ENCODE measurements around the gene ZC3H12A. TPM values are rescaled to one million over a fixed set of nuclear protein-coding genes. Genes with fewer than 3 reads are reported as not detected.
A peak's percentile ranks its signal among the peaks of the same experiment; 100 is the strongest.

Gene ZC3H12A
- total and polyA plus RNA-seq, 7 donors, result 7.4 to 72.4 (median 14.4) TPM

DNA sequence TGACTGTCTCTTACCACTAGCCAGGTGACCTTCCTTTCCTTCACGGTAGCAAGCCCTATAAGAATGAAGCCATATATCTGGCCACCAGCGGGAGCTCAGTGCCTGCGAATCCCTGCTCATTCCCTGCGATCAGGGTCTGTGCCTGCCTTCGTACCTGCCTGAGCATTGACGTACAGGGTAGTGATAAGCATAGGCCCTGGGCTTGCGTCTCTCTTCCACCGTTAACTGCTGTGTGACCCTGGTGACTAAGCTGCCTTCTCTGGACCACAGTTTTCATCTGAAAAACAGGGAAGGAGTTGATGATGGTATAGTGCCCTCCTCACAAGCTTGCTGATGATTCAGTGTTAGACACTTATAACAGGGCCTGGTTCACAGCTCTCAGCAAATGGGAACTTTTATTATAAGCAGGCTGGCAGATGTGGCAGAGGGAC, 4.1 kb downstream of the ZC3H12A start:
- 57 to 66% methylated on average over 8 of the region's 8 CpGs for WGBS, 2 donors
- Histone ChIP-seq H3K27me3 (no peaks in the 10 kb centered on the region), H3K27ac (peak overlapping the region; percentile 94 to 99 (median 96)), H3K36me3 (peaks cover 14 to 41% (median 34%) of the 10 kb centered on the region in 4 donors), H3K9me3 (no peaks in the 10 kb centered on the region), H3K4me3 (peak overlapping the region in 2 of 4 donors; percentile 35 to 77), H3K4me1 (peaks cover 0 to 65% (median 64%) of the 10 kb centered on the region in 4 donors)
- TF ChIP-seq, protein P1, sequence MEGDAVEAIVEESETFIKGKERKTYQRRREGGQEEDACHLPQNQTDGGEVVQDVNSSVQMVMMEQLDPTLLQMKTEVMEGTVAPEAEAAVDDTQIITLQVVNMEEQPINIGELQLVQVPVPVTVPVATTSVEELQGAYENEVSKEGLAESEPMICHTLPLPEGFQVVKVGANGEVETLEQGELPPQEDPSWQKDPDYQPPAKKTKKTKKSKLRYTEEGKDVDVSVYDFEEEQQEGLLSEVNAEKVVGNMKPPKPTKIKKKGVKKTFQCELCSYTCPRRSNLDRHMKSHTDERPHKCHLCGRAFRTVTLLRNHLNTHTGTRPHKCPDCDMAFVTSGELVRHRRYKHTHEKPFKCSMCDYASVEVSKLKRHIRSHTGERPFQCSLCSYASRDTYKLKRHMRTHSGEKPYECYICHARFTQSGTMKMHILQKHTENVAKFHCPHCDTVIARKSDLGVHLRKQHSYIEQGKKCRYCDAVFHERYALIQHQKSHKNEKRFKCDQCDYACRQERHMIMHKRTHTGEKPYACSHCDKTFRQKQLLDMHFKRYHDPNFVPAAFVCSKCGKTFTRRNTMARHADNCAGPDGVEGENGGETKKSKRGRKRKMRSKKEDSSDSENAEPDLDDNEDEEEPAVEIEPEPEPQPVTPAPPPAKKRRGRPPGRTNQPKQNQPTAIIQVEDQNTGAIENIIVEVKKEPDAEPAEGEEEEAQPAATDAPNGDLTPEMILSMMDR (IDR thresholded peaks at IDR 0.05), result no peak
- TF ChIP-seq EP300 (IDR thresholded peaks at IDR 0.05) (no peak), POLR2A (IDR thresholded peaks at IDR 0.05) (no peak), POLR2AphosphoS5 (IDR thresholded peaks at IDR 0.05) (no peak)
- DNase-seq, result no peak
- intact Hi-C loops (cut with DNase I), result loop anchor here (10.0 kb wide), 1 partner anchor 526 kb away; the partner anchor contains the start of gene FHL3

DNA sequence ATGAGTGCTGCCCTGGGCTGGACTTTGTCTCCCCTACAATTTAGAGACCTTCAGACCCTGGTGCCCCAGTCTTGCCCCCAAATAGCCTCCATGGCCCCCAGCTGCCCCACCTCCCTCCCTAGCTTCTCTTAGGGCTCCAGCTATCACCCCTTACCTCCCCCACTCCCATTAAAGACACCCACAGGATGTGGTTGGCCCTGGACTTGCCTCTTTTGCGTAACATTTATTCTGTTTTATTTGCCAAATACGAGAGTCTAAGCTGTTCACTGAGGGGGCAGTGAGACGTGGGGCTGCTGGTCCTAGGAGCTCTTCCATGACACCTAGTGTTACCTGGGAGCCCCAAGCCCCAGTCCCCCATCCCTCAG, 4.5 kb downstream of the ZC3H12A start:
- TF ChIP-seq, protein P1 (IDR thresholded peaks at IDR 0.05), result no peak
- TF ChIP-seq POLR2A (IDR thresholded peaks at IDR 0.05) (no peak), POLR2AphosphoS5 (IDR thresholded peaks at IDR 0.05) (no peak), EP300 (IDR thresholded peaks at IDR 0.05) (no peak)
- intact Hi-C loops (cut with DNase I), result loop anchor here (10.0 kb wide), 1 partner anchor 526 kb away; the partner anchor contains the start of gene FHL3
- peaks cover 0 to 61% (median 60%) of the 10 kb centered on the region in 4 donors for H3K4me1 ChIP-seq

DNA sequence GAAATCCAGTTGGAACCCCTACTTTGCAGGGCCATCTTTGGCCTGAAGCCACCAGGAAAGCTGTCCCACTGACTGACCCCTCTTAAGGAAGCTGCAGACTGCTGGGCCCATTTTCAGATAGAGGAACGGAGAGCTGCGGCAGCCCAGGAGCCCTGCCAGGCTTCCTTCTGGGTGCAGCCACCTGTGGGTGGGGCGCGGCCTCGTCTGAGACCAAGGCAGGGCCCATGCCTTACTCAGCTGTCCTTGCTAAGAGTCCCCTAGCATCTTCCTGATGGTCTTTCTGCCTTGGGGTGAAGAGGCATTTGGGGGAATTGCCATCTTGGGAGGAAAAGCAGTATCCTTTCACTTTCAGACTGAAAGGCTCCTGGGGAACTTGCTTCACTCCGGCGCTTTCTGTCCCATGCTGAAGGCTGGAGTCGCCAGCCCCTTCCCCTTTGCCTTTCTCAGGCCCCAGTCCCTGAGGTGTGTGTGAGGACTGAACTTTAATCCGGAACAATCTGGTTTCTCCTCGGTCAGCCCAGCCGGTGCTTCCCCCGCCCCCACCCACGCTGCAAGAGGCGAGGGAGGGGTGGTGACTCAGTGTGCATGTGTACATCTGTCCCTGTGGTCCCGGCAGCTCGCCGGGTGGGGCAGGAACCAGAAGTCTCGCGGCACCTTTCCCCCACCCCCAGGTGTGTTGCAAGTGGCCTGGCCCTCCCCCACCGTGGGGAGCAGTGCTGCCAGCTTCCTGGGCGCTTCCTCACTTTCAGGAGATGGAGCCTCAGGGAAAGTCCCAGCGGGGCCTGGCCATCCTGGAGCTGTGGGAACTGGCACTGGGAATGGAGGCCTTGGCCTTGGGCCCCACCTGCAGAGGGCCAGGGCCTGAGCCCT, 5.1 kb downstream of the ZC3H12A start:
- no peaks in the 10 kb centered on the region for H3K27me3 ChIP-seq
- peak; percentile 93 for DNase-seq
- H3K36me3 ChIP-seq, result peaks cover 17 to 51% (median 44%) of the 10 kb centered on the region in 4 donors
- H3K4me3 ChIP-seq, result peak overlapping the region; percentile 5 to 46 (median 37)
- H3K9me3 ChIP-seq, result no peaks in the 10 kb centered on the region
- H3K27ac ChIP-seq, result peak overlapping the region; percentile 94 to 99 (median 96)
- peaks cover 0 to 58% (median 57%) of the 10 kb centered on the region in 4 donors for H3K4me1 ChIP-seq
- 1 to 8% methylated on average over 22 of the region's 22 CpGs for WGBS, 2 donors
- TF ChIP-seq POLR2A (IDR thresholded peaks at IDR 0.05) (no peak), EP300 (IDR thresholded peaks at IDR 0.05) (peak in 2 of 4 donors; percentile 38 to 89), POLR2AphosphoS5 (IDR thresholded peaks at IDR 0.05) (peak; percentile 40 to 93 (median 54))
- TF ChIP-seq, protein P1 (IDR thresholded peaks at IDR 0.05), result no peak
- intact Hi-C loops (cut with DNase I), result loop anchor here (10.0 kb wide), 1 partner anchor 525 kb away; the partner anchor contains the start of gene FHL3

More for the DNA sequence above, 4.5 kb downstream of the ZC3H12A start:
- no peak for DNase-seq
- Histone ChIP-seq H3K36me3 (peaks cover 17 to 45% (median 38%) of the 10 kb centered on the region in 4 donors), H3K4me3 (peak overlapping the region in 3 of 4 donors; percentile 35 to 46 (median 39)), H3K9me3 (no peaks in the 10 kb centered on the region), H3K27ac (peak overlapping the region; percentile 94 to 99 (median 96)), H3K27me3 (no peaks in the 10 kb centered on the region)
- WGBS, 2 donors, result 8 to 19% methylated on average over 3 of the region's 3 CpGs

DNA sequence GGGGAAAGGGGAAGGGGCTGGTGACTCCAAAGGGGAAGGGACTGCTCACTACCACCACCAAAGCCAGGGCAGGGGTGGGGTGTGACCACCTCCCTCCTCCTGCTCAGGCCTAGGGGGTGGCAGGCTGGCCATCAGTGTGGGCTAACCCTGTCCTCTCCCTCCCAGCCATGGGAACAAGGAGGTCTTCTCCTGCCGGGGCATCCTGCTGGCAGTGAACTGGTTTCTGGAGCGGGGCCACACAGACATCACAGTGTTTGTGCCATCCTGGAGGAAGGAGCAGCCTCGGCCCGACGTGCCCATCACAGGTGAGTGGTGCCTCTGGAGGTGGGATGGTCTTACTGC, 5.7 kb downstream of the ZC3H12A start:
- no peak for DNase-seq
- H3K36me3 ChIP-seq, result peaks cover 17 to 51% (median 44%) of the 10 kb centered on the region in 4 donors
- TF ChIP-seq, protein P1 (IDR thresholded peaks at IDR 0.05), result no peak
- TF ChIP-seq POLR2A (IDR thresholded peaks at IDR 0.05) (no peak), POLR2AphosphoS5 (IDR thresholded peaks at IDR 0.05) (no peak), EP300 (IDR thresholded peaks at IDR 0.05) (no peak)
- peak overlapping the region in 3 of 4 donors; percentile 35 to 46 (median 39) for H3K4me3 ChIP-seq
- no peaks in the 10 kb centered on the region for H3K9me3 ChIP-seq
- WGBS, 2 donors, result 39 to 67% methylated on average over 5 of the region's 5 CpGs
- peak overlapping the region; percentile 94 to 99 (median 96) for H3K27ac ChIP-seq
- intact Hi-C loops (cut with DNase I), result no loop called here
- peaks cover 0 to 60% (median 58%) of the 10 kb centered on the region in 4 donors for H3K4me1 ChIP-seq
- no peaks in the 10 kb centered on the region for H3K27me3 ChIP-seq

Measured in sigmoid colon (tissue), 7 donors.